Keratinocyte (primary cell): Measurements from ENCODE around the gene PTPRN2. TPM values are rescaled to one million over a fixed set of nuclear protein-coding genes. Genes with fewer than 3 reads are reported as not detected.

ENCODE experiments used
- DNase-seq: peaks from one replicate; pipeline ENCODE4 v3.0.0-alpha.2; 2011; ENCODE audit warnings: low read depth, missing footprints, low spot score
- FAIRE-seq: peaks from 2 replicates; lab custom pipeline; 2011; peaks lifted over from hg19 to GRCh38; lab: Jason Lieb, UNC
- H2AFZ ChIP-seq: 2 replicates; pipeline ENCODE4 v1.6.0; 2012; ENCODE audit warnings: low read length, control low read depth, inconsistent platforms; ENCODE audit not compliant: control insufficient read depth
- H3K27ac ChIP-seq: 2 replicates; pipeline ENCODE4 v1.5.1; 2011; ENCODE audit warnings: low read length; ENCODE audit not compliant: control insufficient read depth, insufficient read depth
- H3K27me3 ChIP-seq: 3 replicates; pipeline ENCODE4 v1.6.0; 2011; ENCODE audit warnings: low read length; ENCODE audit not compliant: control insufficient read depth, insufficient read depth; ENCODE audit errors: extremely low read depth
- H3K36me3 ChIP-seq, 2 experiments: 2 replicates in 1 of 2; 3 replicates in 1 of 2; pipeline ENCODE4 v1.5.1; 2011; ENCODE audit warnings: low read length in 2 of 2, mild to moderate bottlenecking in 1 of 2; ENCODE audit not compliant: control insufficient read depth in 2 of 2, insufficient read depth in 2 of 2; ENCODE audit errors: extremely low read depth in 1 of 2
- H3K4me1 ChIP-seq: 3 replicates; pipeline ENCODE4 v1.5.1; 2011; ENCODE audit warnings: low read length; ENCODE audit not compliant: control insufficient read depth, insufficient read depth; ENCODE audit errors: extremely low read depth
- H3K4me2 ChIP-seq: 3 replicates; pipeline ENCODE4 v1.6.0; 2011; ENCODE audit warnings: low read depth, low read length; ENCODE audit not compliant: control insufficient read depth, insufficient read depth; ENCODE audit errors: extremely low read depth
- H3K4me3 ChIP-seq, 3 experiments: fragments of 200-600 bp in 1 of 3; sonication (generic) in 1 of 3; 2 replicates in 2 of 3; 3 replicates in 1 of 3; pipeline ENCODE4 v1.5.1; 2011 to 2016; ENCODE audit warnings: low read length in 3 of 3, mild to moderate bottlenecking in 3 of 3, control low read depth in 2 of 3, inconsistent platforms in 1 of 3, low read depth in 1 of 3, mixed read lengths in 1 of 3, mixed run types in 1 of 3, moderate library complexity in 1 of 3; ENCODE audit not compliant: control insufficient read depth in 2 of 3, insufficient read depth in 2 of 3; ENCODE audit errors: extremely low read depth in 1 of 3
- H3K79me2 ChIP-seq: 2 replicates; pipeline ENCODE4 v1.6.0; 2012; ENCODE audit warnings: low read length; ENCODE audit not compliant: control insufficient read depth, insufficient read depth
- H3K9ac ChIP-seq: 3 replicates; pipeline ENCODE4 v1.6.0; 2011; ENCODE audit warnings: low read length; ENCODE audit not compliant: control insufficient read depth, insufficient read depth; ENCODE audit errors: extremely low read depth
- H3K9me1 ChIP-seq: 3 replicates; pipeline ENCODE4 v1.6.0; 2011; ENCODE audit warnings: low read length; ENCODE audit not compliant: control insufficient read depth, insufficient read depth; ENCODE audit errors: extremely low read depth
- H3K9me3 ChIP-seq: 2 replicates; pipeline ENCODE4 v1.5.1; 2012; ENCODE audit warnings: low read depth, low read length; ENCODE audit not compliant: control insufficient read depth
- H4K20me1 ChIP-seq: 3 replicates; pipeline ENCODE4 v1.6.0; 2011; ENCODE audit warnings: low read length; ENCODE audit not compliant: control insufficient read depth, insufficient read depth; ENCODE audit errors: extremely low read depth
- CTCF ChIP-seq, 3 experiments: IDR thresholded peaks in 1 of 3; conservative IDR thresholded peaks in 1 of 3; optimal IDR thresholded peaks in 1 of 3; 2 replicates in 2 of 3; 3 replicates in 1 of 3; pipeline versions ENCODE3 to v1.5.1; 2011; ENCODE audit warnings: low read length in 3 of 3, mild to moderate bottlenecking in 3 of 3, moderate library complexity in 2 of 3, control low read depth in 1 of 3, inconsistent platforms in 1 of 3; ENCODE audit not compliant: insufficient read depth in 2 of 3; ENCODE audit errors: extremely low read depth in 1 of 3
- EZH2 ChIP-seq: IDR thresholded peaks from one replicate; pipeline ENCODE4 v1.6.1; 2012; ENCODE audit warnings: inconsistent platforms, mild to moderate bottlenecking, low read length, moderate library complexity
- dilution Hi-C: fragments of 300-500 bp; cut with MboI; formaldehyde crosslinking; loops from one replicate; pipeline ENCODE4 v1.7.0; 2020; ENCODE audit warnings: low sequenced_read_pairs; ENCODE audit not compliant: extremely low pct_ligation_motif_present
- polyA plus RNA-seq, 5 experiments: library from polyadenylated mRNA; depleted of rRNA in 3 of 5; stranded (reverse) in 3 of 5; stranded (forward) in 1 of 5; unstranded in 1 of 5; fragments of >200 nt; gene quantifications; 1 replicate in 1 of 5; 2 replicates in 3 of 5; 3 replicates in 1 of 5; pipeline versions ENCODE4 v1.2.1 to v1.2.3, GENCODE V29; 2011 to 2012; ENCODE audit warnings: missing spikeins in 2 of 5, low read depth in 1 of 5, low replicate concordance in 1 of 5

Gene PTPRN2
- polyA plus RNA-seq, 1 donor (not counting 4 experiments of a cell fraction or from before 2014, with no cell fraction given): not detected

- no peak for FAIRE-seq
- Histone ChIP-seq H4K20me1 (no peaks in the 10 kb centered on the region), H3K9me3 (peaks cover 8% of the 10 kb centered on the region), H3K36me3 (no peaks in the 10 kb centered on the region), H2AFZ (no peak overlapping the region), H3K27me3 (no peaks in the 10 kb centered on the region), H3K4me2 (no peak overlapping the region), H3K79me2 (no peaks in the 10 kb centered on the region), H3K27ac (no peak overlapping the region), H3K9me1 (no peaks in the 10 kb centered on the region), H3K4me3 (no peak overlapping the region), H3K9ac (no peak overlapping the region), H3K4me1 (no peaks in the 10 kb centered on the region)
- no peak for TF ChIP-seq EZH2
- dilution Hi-C loops: no loop called here
- no peak for DNase-seq
Measured at GRCh38 chr7:158424531-158424930, 163.1 kb downstream of the PTPRN2 start.

GRCh38 chr7:158424011-158424410 is 163.6 kb downstream of the PTPRN2 start:
- Histone ChIP-seq H3K36me3 (no peaks in the 10 kb centered on the region), H3K4me3 (no peak overlapping the region), H3K9me1 (no peaks in the 10 kb centered on the region), H3K27ac (no peak overlapping the region), H2AFZ (no peak overlapping the region), H3K9ac (no peak overlapping the region), H3K4me1 (no peaks in the 10 kb centered on the region), H3K27me3 (no peaks in the 10 kb centered on the region), H3K79me2 (no peaks in the 10 kb centered on the region), H3K4me2 (no peak overlapping the region), H3K9me3 (peaks cover 8% of the 10 kb centered on the region), H4K20me1 (no peaks in the 10 kb centered on the region)
- no peak for TF ChIP-seq CTCF (optimal IDR thresholded peaks at IDR 0.05 in 1 of 3, IDR thresholded peaks at IDR 0.05 in 1 of 3, conservative IDR thresholded peaks at IDR 0.05 in 1 of 3; ENCODE audit: extremely low read depth in 1 of 3, insufficient read depth in 2 of 3, low read length in 3 of 3)
- TF ChIP-seq EZH2: no peak
- no peak for DNase-seq
- no peak for FAIRE-seq
- dilution Hi-C loops: no loop called here

- no peaks in the 10 kb centered on the region for H3K27me3 ChIP-seq
- no peak overlapping the region for H3K9ac ChIP-seq
- peaks cover 11% of the 10 kb centered on the region for H3K9me3 ChIP-seq
- no peak overlapping the region for H2AFZ ChIP-seq
- H3K79me2 ChIP-seq: no peaks in the 10 kb centered on the region
- H3K4me2 ChIP-seq: no peak overlapping the region
- TF ChIP-seq CTCF (optimal IDR thresholded peaks at IDR 0.05 in 1 of 3, IDR thresholded peaks at IDR 0.05 in 1 of 3, conservative IDR thresholded peaks at IDR 0.05 in 1 of 3; ENCODE audit: extremely low read depth in 1 of 3, insufficient read depth in 2 of 3, low read length in 3 of 3): no peak
- dilution Hi-C loops: no loop called here
- H3K36me3 ChIP-seq: no peaks in the 10 kb centered on the region
- no peaks in the 10 kb centered on the region for H4K20me1 ChIP-seq
- FAIRE-seq (no peak), DNase-seq (no peak)
- no peaks in the 10 kb centered on the region for H3K9me1 ChIP-seq
- H3K27ac ChIP-seq: no peak overlapping the region
- H3K4me3 ChIP-seq: no peak overlapping the region
- H3K4me1 ChIP-seq: no peaks in the 10 kb centered on the region
Measured at GRCh38 chr7:158422887-158423560, 164.6 kb downstream of the PTPRN2 start.
